K562 (cell line): Measurements from ENCODE around the gene CENPO. TPM values are rescaled to one million over a fixed set of nuclear protein-coding genes. Genes with fewer than 3 reads are reported as not detected.

ENCODE experiments used
- ATAC-seq: fragments of 200-7000 bp; cut with Tn5 transposase; 3 replicates; pipeline ENCODE4 v1.9.1; 2020; ENCODE audit warnings: moderate library complexity
- BruUV-seq: library from RNA; stranded (reverse); fragments of 400-500 nt; replicated peaks from 2 replicates; lab custom pipeline; 2021; lab: Mats Ljungman, UMichigan
- CTCF ChIA-PET: fragments of 300-600 bp; formaldehyde crosslinking; extraction: SDS; loops from one replicate; lab custom pipeline; 2021; ENCODE audit warnings: low intra/inter-chr PET ratio; lab: Yijun Ruan, JAX
- POLR2A ChIA-PET: fragments of 300-600, 350-650 bp; sonication (Branson Sonifier 250); formaldehyde crosslinking; extraction: SDS; loops from one replicate; lab custom pipeline; 2021; ENCODE audit warnings: antibody characterized with exemption, inconsistent platforms; lab: Yijun Ruan, JAX
- DNase-seq, 4 experiments: peaks; one replicate each; pipeline versions ENCODE4 v3.0.0 to v3.0.0-alpha.2; 2011 to 2018; ENCODE audit warnings: low spot score in 3 of 4, mixed read lengths in 3 of 4; ENCODE audit errors: extremely low read depth in 1 of 4
- FAIRE-seq: peaks from 2 replicates; lab custom pipeline; 2011; peaks lifted over from hg19 to GRCh38; lab: Jason Lieb, UNC
- H2AFZ ChIP-seq: 2 replicates; pipeline ENCODE4 v1.6.0; 2011; ENCODE audit warnings: low read depth, low read length, control low read depth, inconsistent platforms
- H3K27ac ChIP-seq: fragments of 200-600 bp; 3 replicates; pipeline ENCODE4 v1.8.0; 2011; ENCODE audit warnings: low read depth, mild to moderate bottlenecking, control low read depth, inconsistent platforms, low read length, moderate library complexity, mixed read lengths; ENCODE audit errors: extremely low read depth
- H3K27me3 ChIP-seq, 2 experiments: fragments of 300-600 bp in 1 of 2; 2 replicates in 1 of 2; 3 replicates in 1 of 2; pipeline versions ENCODE4 v1.6.0 to v1.8.0; 2011; ENCODE audit warnings: inconsistent platforms in 2 of 2, low read length in 2 of 2, mild to moderate bottlenecking in 1 of 2, mixed read lengths in 1 of 2, moderate library complexity in 1 of 2; ENCODE audit not compliant: control insufficient read depth in 2 of 2, insufficient read depth in 2 of 2
- H3K36me3 ChIP-seq: fragments of 300-600 bp; 3 replicates; pipeline ENCODE4 v1.8.0; 2011; ENCODE audit warnings: mild to moderate bottlenecking, low read length, inconsistent platforms; ENCODE audit not compliant: control insufficient read depth, insufficient read depth
- H3K4me1 ChIP-seq, 2 experiments: fragments of 200-600 bp in 1 of 2; replicated peaks in 1 of 2; 2 replicates in 1 of 2; 3 replicates in 1 of 2; pipeline versions ENCODE4 v1.5.1 to v1.8.0; 2011; ENCODE audit warnings: inconsistent platforms in 2 of 2, low read length in 2 of 2, mild to moderate bottlenecking in 1 of 2, mixed read lengths in 1 of 2, moderate library complexity in 1 of 2; ENCODE audit not compliant: control insufficient read depth in 2 of 2, insufficient read depth in 2 of 2
- H3K4me2 ChIP-seq: 2 replicates; pipeline ENCODE4 v1.6.1; 2011; ENCODE audit warnings: low read length, control low read depth, inconsistent platforms, mixed read lengths; ENCODE audit not compliant: insufficient read depth
- H3K4me3 ChIP-seq: fragments of 200-600 bp; sonication (generic), shearing (Covaris generic); 2 replicates; pipeline ENCODE4 v1.5.1; 2016; ENCODE audit warnings: control low read depth, inconsistent platforms
- H3K79me2 ChIP-seq: fragments of 200-600 bp; 3 replicates; pipeline ENCODE4 v1.8.0; 2011; ENCODE audit warnings: low read length, inconsistent platforms; ENCODE audit not compliant: control insufficient read depth, insufficient read depth
- H3K9ac ChIP-seq, 2 experiments: 2 replicates each; pipeline versions ENCODE4 v1.6.0 to v1.6.1; 2011; ENCODE audit warnings: low read depth in 2 of 2, low read length in 2 of 2, control low read depth in 1 of 2, inconsistent platforms in 1 of 2, mild to moderate bottlenecking in 1 of 2, mixed read lengths in 1 of 2; ENCODE audit not compliant: insufficient read depth in 1 of 2
- H3K9me1 ChIP-seq: one replicate; pipeline ENCODE4 v1.6.0; 2011; ENCODE audit warnings: inconsistent platforms, mild to moderate bottlenecking, low read length, moderate library complexity; ENCODE audit not compliant: control insufficient read depth, insufficient read depth
- H3K9me3 ChIP-seq: replicated peaks from 2 replicates; pipeline ENCODE4 v1.5.1; 2011; ENCODE audit warnings: low read depth, low read length, inconsistent platforms; ENCODE audit not compliant: control insufficient read depth, insufficient read depth
- H4K20me1 ChIP-seq: replicated peaks from 2 replicates; pipeline ENCODE4 v1.6.1; 2011; ENCODE audit warnings: low read length, inconsistent platforms, mixed read lengths; ENCODE audit not compliant: control insufficient read depth, insufficient read depth
- ATF1 ChIP-seq, 2 experiments: fragments of 450-650 bp in 1 of 2; IDR thresholded peaks; 2 replicates each; pipeline ENCODE4 v1.6.1; 2016; ENCODE audit warnings: missing compliant biosample characterization in 1 of 2, missing genetic modification characterization in 1 of 2
- BRD4 ChIP-seq: fragments of 200-600 bp; sonication (generic); IDR thresholded peaks from 2 replicates; pipeline ENCODE4 v1.6.1; 2017; ENCODE audit warnings: inconsistent platforms
- GTF2F1 ChIP-seq: IDR thresholded peaks from 2 replicates; pipeline ENCODE4 v1.6.1; 2011; ENCODE audit warnings: low read depth, low read length, improper control_type of control experiment
- KDM4B ChIP-seq, 2 experiments: fragments of 450-650 bp in 1 of 2; sonication (generic) in 1 of 2; IDR thresholded peaks; 2 replicates each; pipeline ENCODE4 v1.6.1; 2016 to 2017; ENCODE audit warnings: borderline replicate concordance in 2 of 2, antibody characterized with exemption in 1 of 2, low read depth in 1 of 2, mild to moderate bottlenecking in 1 of 2
- LCOR ChIP-seq: sonication (generic); formaldehyde crosslinking; IDR thresholded peaks from 2 replicates; pipeline ENCODE4 v1.8.0; 2022; ENCODE audit warnings: mild to moderate bottlenecking, missing genetic modification reagents
- NFXL1 ChIP-seq: fragments of 450-650 bp; formaldehyde crosslinking; IDR thresholded peaks from 2 replicates; pipeline ENCODE4 v1.4.0; 2021; ENCODE audit warnings: mild to moderate bottlenecking
- NR2C2 ChIP-seq, 2 experiments: fragments of 200-800 bp in 1 of 2; sonication (Bioruptor generic) in 1 of 2; sonication (generic) in 1 of 2; formaldehyde crosslinking in 1 of 2; IDR thresholded peaks; 2 replicates each; pipeline versions ENCODE4 v1.6.1 to v1.8.0; 2016 to 2022; ENCODE audit warnings: mild to moderate bottlenecking in 1 of 2, missing compliant biosample characterization in 1 of 2, missing genetic modification characterization in 1 of 2, missing genetic modification reagents in 1 of 2
- PKNOX1 ChIP-seq: fragments of 450-650 bp; IDR thresholded peaks from 2 replicates; pipeline ENCODE4 v1.6.1; 2016
- SAFB ChIP-seq: fragments of 200-400 bp; formaldehyde crosslinking; IDR thresholded peaks from 2 replicates; pipeline ENCODE4 v1.6.1; 2017; ENCODE audit warnings: low read depth, low read length, borderline replicate concordance
- SMARCA4 ChIP-seq: fragments of 450-650 bp; IDR thresholded peaks from 2 replicates; pipeline ENCODE4 v1.6.1; 2016
- SRSF9 ChIP-seq: fragments of 200-400 bp; formaldehyde crosslinking; IDR thresholded peaks from 2 replicates; pipeline ENCODE4 v1.6.1; 2017; ENCODE audit warnings: low read depth, low read length, borderline replicate concordance
- ZBTB1 ChIP-seq: sonication (generic); formaldehyde crosslinking; IDR thresholded peaks from 2 replicates; pipeline ENCODE4 v1.8.1; 2023; ENCODE audit warnings: missing genetic modification reagents, low read depth, mild to moderate bottlenecking, borderline replicate concordance
- ZBTB34 ChIP-seq: fragments of 250-450 bp; sonication (Bioruptor Pico); IDR thresholded peaks from 2 replicates; pipeline ENCODE4 v1.8.0; 2021; ENCODE audit warnings: mild to moderate bottlenecking, moderate library complexity
- ZNF133 ChIP-seq: fragments of 250-450 bp; sonication (Bioruptor Pico); IDR thresholded peaks from 2 replicates; pipeline ENCODE4 v1.4.0; 2020; ENCODE audit warnings: mild to moderate bottlenecking
- ZNF384 ChIP-seq: IDR thresholded peaks from 2 replicates; pipeline ENCODE4 v1.6.1; 2012; ENCODE audit warnings: low read depth, low read length, improper control_type of control experiment
- ZNF57 ChIP-seq: fragments of 450-650 bp; formaldehyde crosslinking; IDR thresholded peaks from 2 replicates; pipeline ENCODE4 v1.4.0; 2020; ENCODE audit warnings: mild to moderate bottlenecking, moderate library complexity
- ZNF696 ChIP-seq: fragments of 250-450 bp; sonication (Bioruptor Pico); conservative IDR thresholded peaks from 2 replicates; pipeline ENCODE4 v1.4.0; 2020; ENCODE audit warnings: mild to moderate bottlenecking, moderate library complexity
- ZNF77 ChIP-seq: fragments of 250-450 bp; sonication (Bioruptor Pico); IDR thresholded peaks from 2 replicates; pipeline ENCODE4 v1.5.0; 2020
- WGBS: fragments of 100-300 bp; shearing (Covaris generic); methylation state at CpG from one replicate; pipeline ENCODE4 v1.1.6; 2016; ENCODE audit warnings: low coverage, mixed read lengths; ENCODE audit not compliant: insufficient coverage; ENCODE audit errors: missing lambda C conversion rate; 5-methylcytosine and 5-hydroxymethylcytosine counted together
- in situ Hi-C: fragments of 300-500 bp; cut with MboI; formaldehyde crosslinking; loops from 4 replicates; pipeline ENCODE4 v1.15.0; 2018; ENCODE audit warnings: inconsistent platforms, mixed read lengths
- intact Hi-C: fragments of 100-400 bp; cut with micrococcal nuclease; formaldehyde crosslinking; loops from 2 replicates; pipeline ENCODE4 v1.14.2; 2022
- polyA plus RNA-seq, 8 experiments: library from polyadenylated mRNA; depleted of rRNA in 4 of 8; stranded (reverse) in 5 of 8; unstranded in 3 of 8; fragments of >200 nt; fragmentation: Nextera tagmentation in 2 of 8; fragmentation: Illumina TruSeq in 1 of 8; extraction: Ambion mirVana in 2 of 8; extraction: Trizol in 1 of 8; gene quantifications; 2 replicates each; pipeline versions ENCODE4 v1.2.1 to v1.2.3, GENCODE V29; 2011 to 2014; ENCODE audit warnings: inconsistent platforms in 1 of 8, missing spikeins in 1 of 8
- total RNA-seq, 7 experiments: library from RNA; depleted of rRNA in 6 of 7; stranded (reverse); fragments of >200 nt in 6 of 7; fragmentation: Illumina TruSeq in 2 of 7; extraction: Trizol in 2 of 7; gene quantifications; 2 replicates each; pipeline versions ENCODE4 v1.2.1 to v1.2.3, GENCODE V29; 2011 to 2021; ENCODE audit warnings: low replicate concordance in 1 of 7

CENPO gene
- total and polyA plus RNA-seq, 9 of the 15 experiments (the other 6 are each of a cell fraction or from before 2014, with no cell fraction given), result 30.6 to 59.4 (median 38.9) TPM

GRCh38 chr2:24787532-24787931 is 5.7 kb upstream of the CENPO start:
- TF ChIP-seq LCOR (CRISPR knock-in tag) (no peak), ZBTB1 (no peak), KDM4B (IDR thresholded peaks at IDR 0.05; ENCODE audit: borderline replicate concordance in 2 of 2, low read depth in 1 of 2) (no peak), NR2C2 (CRISPR knock-in tag; IDR thresholded peaks at IDR 0.05) (no peak), NR2C2 (tag; IDR thresholded peaks at IDR 0.05) (no peak), BRD4 (no peak), ZNF696 (CRISPR knock-in tag) (no peak), ZBTB34 (CRISPR knock-in tag) (no peak), SMARCA4 (no peak), SRSF9 (no peak), ATF1 (CRISPR knock-in tag; IDR thresholded peaks at IDR 0.05) (no peak), ATF1 (tag; IDR thresholded peaks at IDR 0.05) (no peak), ZNF133 (CRISPR knock-in tag) (no peak), SAFB (no peak), ZNF77 (CRISPR knock-in tag) (no peak), NFXL1 (CRISPR knock-in tag) (no peak), ZNF57 (CRISPR knock-in tag) (no peak), PKNOX1 (no peak), GTF2F1 (no peak), ZNF384 (no peak)

More at GRCh38 chr2:24787532-24787931, 5.7 kb upstream of the CENPO start:
- Histone ChIP-seq H3K27me3 (no peaks in the 10 kb centered on the region; a peak in 1 of 5 replicates), H3K79me2 (peaks cover 14% of the 10 kb centered on the region; the same call in 2 of the 3 replicates), H3K4me2 (no peak overlapping the region), H3K9me1 (no peaks in the 10 kb centered on the region), H3K4me3 (no peak overlapping the region), H3K9me3 (no peaks in the 10 kb centered on the region), H2AFZ (no peak overlapping the region), H3K4me1 (peaks cover 5 to 11% of the 10 kb centered on the region in 2 experiments; a peak in 3 of 5 replicates), H4K20me1 (no peaks in the 10 kb centered on the region), H3K9ac (no peak overlapping the region), H3K36me3 (peaks cover 13% of the 10 kb centered on the region; the same call in 1 of the 3 replicates), H3K27ac (no peak overlapping the region)
- in situ Hi-C loops (loop anchor here (25.0 kb wide), 1 partner anchor 375 kb away; no protein-coding TSS in a partner anchor), intact Hi-C loops (no loop called here)
- ChIA-PET POLR2A (no interaction called here), CTCF (interaction anchor here (0.6 kb wide), 1 partner anchor 175 kb away, joined by 4 read pairs; no protein-coding TSS in a partner anchor)
- WGBS, result 59% methylated on average over 2 of the region's 2 CpGs
- no TSS peak for BruUV-seq
- no peak for ATAC-seq
- DNase-seq, result no peak
- FAIRE-seq, result no peak
